Stimulated activated CD8-positive, alpha-beta memory T cell treated with anti-CD3 and anti-CD28 coated beads, Interleukin-12 subunit alpha, Interleukin-12 subunit beta, amount 100 ng/mL, for 4 hours (primary cell): ENCODE results near the gene AFAP1L2.

Experiments used
- DNase-seq: peaks from one replicate; pipeline ENCODE4 v3.0.0-alpha.2; 2020; ENCODE audit warnings: low read depth

AFAP1L2 gene

GRCh38 chr10:114288424-114289095 is 115.7 kb downstream of the AFAP1L2 start:
- no peak for DNase-seq

- DNase-seq = no peak
These were observed 117.4 kb downstream of the AFAP1L2 start for GRCh38 chr10:114286921-114287320.

- no peak for DNase-seq
These were observed 118.3 kb downstream of the AFAP1L2 start for GRCh38 chr10:114285961-114286441.

GRCh38 chr10:114284346-114285071 is 119.8 kb downstream of the AFAP1L2 start:
- no peak for DNase-seq

- no peak for DNase-seq
These were observed 120.6 kb downstream of the AFAP1L2 start for GRCh38 chr10:114283535-114284234.

GRCh38 chr10:114283091-114283490 is 121.2 kb downstream of the AFAP1L2 start:
- DNase-seq = no peak

- DNase-seq = no peak
These were observed 121.8 kb downstream of the AFAP1L2 start for GRCh38 chr10:114282526-114282925.

- no peak for DNase-seq
These were observed 122.8 kb downstream of the AFAP1L2 start for GRCh38 chr10:114281461-114281860.

- no peak for DNase-seq
These were observed 123.3 kb downstream of the AFAP1L2 start for GRCh38 chr10:114281006-114281405.

- DNase-seq = no peak
These were observed 124.2 kb downstream of the AFAP1L2 start for GRCh38 chr10:114279901-114280644.

GRCh38 chr10:114279289-114279688 is 125.0 kb downstream of the AFAP1L2 start:
- DNase-seq = no peak

- no peak for DNase-seq
These were observed 125.5 kb downstream of the AFAP1L2 start for GRCh38 chr10:114278884-114279191.

- no peak for DNase-seq
These were observed 126.0 kb downstream of the AFAP1L2 start for GRCh38 chr10:114278140-114278883.

GRCh38 chr10:114276671-114277070 is 127.6 kb downstream of the AFAP1L2 start:
- DNase-seq = no peak

- no peak for DNase-seq
These were observed 128.2 kb downstream of the AFAP1L2 start for GRCh38 chr10:114276066-114276465.

GRCh38 chr10:114274616-114275453 is 129.5 kb downstream of the AFAP1L2 start:
- DNase-seq = no peak

- no peak for DNase-seq
These were observed 130.4 kb downstream of the AFAP1L2 start for GRCh38 chr10:114273910-114274309.

GRCh38 chr10:114272696-114273095 is 131.6 kb downstream of the AFAP1L2 start:
- DNase-seq = no peak

GRCh38 chr10:114271779-114272167 is 132.5 kb downstream of the AFAP1L2 start:
- DNase-seq = no peak

- DNase-seq = no peak
These were observed 133.1 kb downstream of the AFAP1L2 start for GRCh38 chr10:114271075-114271778.
